ENCODE results near the gene GRIK2.

DNA sequence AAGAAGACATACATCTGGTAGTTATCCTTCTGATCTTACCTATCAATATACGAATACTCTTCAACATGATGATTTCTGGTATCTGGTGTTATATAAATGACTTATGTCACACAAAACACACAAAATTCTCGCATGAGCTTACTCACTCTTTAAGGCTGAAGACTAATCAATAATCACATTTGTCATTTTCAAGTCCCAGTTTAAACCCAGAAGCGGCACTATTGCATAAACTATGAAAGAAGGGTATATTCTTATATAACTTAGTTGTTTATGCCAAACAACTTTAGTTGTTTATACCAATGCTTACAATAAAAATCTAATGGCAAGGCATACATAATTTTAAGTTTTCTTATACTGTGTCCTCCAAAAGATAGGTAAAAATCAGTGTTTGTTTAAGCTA is 293.1 kb downstream of the GRIK2 start:
- TF ChIP-seq, protein P1, sequence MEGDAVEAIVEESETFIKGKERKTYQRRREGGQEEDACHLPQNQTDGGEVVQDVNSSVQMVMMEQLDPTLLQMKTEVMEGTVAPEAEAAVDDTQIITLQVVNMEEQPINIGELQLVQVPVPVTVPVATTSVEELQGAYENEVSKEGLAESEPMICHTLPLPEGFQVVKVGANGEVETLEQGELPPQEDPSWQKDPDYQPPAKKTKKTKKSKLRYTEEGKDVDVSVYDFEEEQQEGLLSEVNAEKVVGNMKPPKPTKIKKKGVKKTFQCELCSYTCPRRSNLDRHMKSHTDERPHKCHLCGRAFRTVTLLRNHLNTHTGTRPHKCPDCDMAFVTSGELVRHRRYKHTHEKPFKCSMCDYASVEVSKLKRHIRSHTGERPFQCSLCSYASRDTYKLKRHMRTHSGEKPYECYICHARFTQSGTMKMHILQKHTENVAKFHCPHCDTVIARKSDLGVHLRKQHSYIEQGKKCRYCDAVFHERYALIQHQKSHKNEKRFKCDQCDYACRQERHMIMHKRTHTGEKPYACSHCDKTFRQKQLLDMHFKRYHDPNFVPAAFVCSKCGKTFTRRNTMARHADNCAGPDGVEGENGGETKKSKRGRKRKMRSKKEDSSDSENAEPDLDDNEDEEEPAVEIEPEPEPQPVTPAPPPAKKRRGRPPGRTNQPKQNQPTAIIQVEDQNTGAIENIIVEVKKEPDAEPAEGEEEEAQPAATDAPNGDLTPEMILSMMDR (conservative IDR thresholded peaks at IDR 0.05; ENCODE audit: low read depth, low read length): no peak
- TF ChIP-seq RCOR1 (IDR thresholded peaks at IDR 0.05; ENCODE audit: insufficient replicate concordance, low read length): no peak
- TF ChIP-seq POLR2A (IDR thresholded peaks at IDR 0.05; ENCODE audit: low read depth, low read length): no peak
- TF ChIP-seq RFX5 (IDR thresholded peaks at IDR 0.05; ENCODE audit: low read depth, low read length): no peak

Data from IMR-90 (cell line).